Prostate gland (tissue), 2 donors: Measurements from ENCODE around the gene GIT2.

Source experiments
- CTCF ChIP-seq, 4 experiments: fragments of 200-600 bp in 2 of 4; fragments of 450-650 bp in 2 of 4; sonication (generic) in 2 of 4; IDR thresholded peaks; 1 replicate in 3 of 4; 2 replicates in 1 of 4; pipeline ENCODE4 v1.5.1; 2016 to 2019; ENCODE audit warnings: antibody characterized with exemption in 4 of 4, mild to moderate bottlenecking in 2 of 4, moderate library complexity in 2 of 4
- POLR2A ChIP-seq: fragments of 450-650 bp; IDR thresholded peaks from one replicate; pipeline ENCODE4 v1.6.1; 2016; ENCODE audit warnings: antibody characterized with exemption, mild to moderate bottlenecking
- POLR2AphosphoS5 ChIP-seq: sonication (generic); formaldehyde crosslinking; IDR thresholded peaks from one replicate; pipeline ENCODE4 v1.6.1; 2017; ENCODE audit warnings: antibody characterized with exemption

- TF ChIP-seq CTCF (IDR thresholded peaks at IDR 0.05) (no peak), POLR2AphosphoS5 (no peak), POLR2A (no peak)
Observed at GRCh38 chr12:109930028-109930800, 66.0 kb downstream of the GIT2 start.
